ENCODE data around the gene SRPK3. TPM values are rescaled to one million over a fixed set of nuclear protein-coding genes. Genes with fewer than 3 reads are reported as not detected.

SRPK3 gene
- total RNA-seq, 3 donors from 2014 or later, result 0.55 to 4.6 (median 1.0) TPM

- TF ChIP-seq CTCF (IDR thresholded peaks at IDR 0.05), result no peak
- DNase-seq (no peak), ATAC-seq (no peak)
- Histone ChIP-seq H3K4me3 (no peak overlapping the region), H3K36me3 (ENCODE audit: low read depth) (no peaks in the 10 kb centered on the region), H3K4me1 (ENCODE audit: low read depth) (no peaks in the 10 kb centered on the region), H3K9me3 (no peaks in the 10 kb centered on the region)
- intact Hi-C loops (cut with DNase I, micrococcal nuclease), result no loop called here
Measured at GRCh38 chrX:153828723-153829548, 48.1 kb downstream of the SRPK3 start.

GRCh38 chrX:153829549-153829798 is 48.6 kb downstream of the SRPK3 start:
- Histone ChIP-seq H3K4me1 (ENCODE audit: low read depth) (no peaks in the 10 kb centered on the region), H3K4me3 (no peak overlapping the region), H3K36me3 (ENCODE audit: low read depth) (no peaks in the 10 kb centered on the region), H3K9me3 (no peaks in the 10 kb centered on the region)
- intact Hi-C loops (cut with DNase I, micrococcal nuclease), result no loop called here
- no peak for TF ChIP-seq CTCF (IDR thresholded peaks at IDR 0.05)
- no peak for ATAC-seq
- DNase-seq, result no peak

- H3K4me3 ChIP-seq, result no peak within 1 kb of the TSS
- ATAC-seq (no peak), DNase-seq (no peak)
- H3K4me1 ChIP-seq (ENCODE audit: low read depth), result no peaks in the 10 kb centered on the region
- no peaks in the 10 kb centered on the region for H3K36me3 ChIP-seq (ENCODE audit: low read depth)
- intact Hi-C loops (cut with DNase I, micrococcal nuclease), result no loop called here
- no peaks in the 10 kb centered on the region for H3K9me3 ChIP-seq
- TF ChIP-seq CTCF (IDR thresholded peaks at IDR 0.05), result no peak
Measured at GRCh38 chrX:153829799-153830639, 49.2 kb downstream of the SRPK3 start, which contains the start of gene PDZD4. TSS of gene PDZD4 (minus strand) at chrX:153830544. CDS start at chrX:153830298, 246 bp downstream.

GRCh38 chrX:153830640-153831428 is 50.0 kb downstream of the SRPK3 start:
- DNase-seq (no peak), ATAC-seq (no peak)
- H3K36me3 ChIP-seq (ENCODE audit: low read depth), result no peaks in the 10 kb centered on the region
- no peak for TF ChIP-seq CTCF (IDR thresholded peaks at IDR 0.05)
- intact Hi-C loops (cut with DNase I, micrococcal nuclease), result no loop called here
- no peaks in the 10 kb centered on the region for H3K4me1 ChIP-seq (ENCODE audit: low read depth)
- H3K9me3 ChIP-seq, result no peaks in the 10 kb centered on the region
- no peak overlapping the region for H3K4me3 ChIP-seq

- intact Hi-C loops (cut with DNase I, micrococcal nuclease), result no loop called here
- ATAC-seq, result no peak
- no peaks in the 10 kb centered on the region for H3K4me1 ChIP-seq (ENCODE audit: low read depth)
Measured at GRCh38 chrX:153831429-153832150, 50.7 kb downstream of the SRPK3 start.

More at GRCh38 chrX:153831429-153832150, 50.7 kb downstream of the SRPK3 start:
- no peak overlapping the region for H3K4me3 ChIP-seq
- no peaks in the 10 kb centered on the region for H3K36me3 ChIP-seq (ENCODE audit: low read depth)
- no peak for DNase-seq
- no peak for TF ChIP-seq CTCF (IDR thresholded peaks at IDR 0.05)
- H3K9me3 ChIP-seq, result no peaks in the 10 kb centered on the region

All from mucosa of descending colon (tissue), 3 donors.